Esophagus squamous epithelium (tissue), 4 donors: ENCODE measurements around the gene TEC.

Experiments used
- CTCF ChIP-seq, 6 experiments: fragments of 450-650 bp in 4 of 6; fragments of 200-600 bp in 2 of 6; sonication (generic) in 2 of 6; IDR thresholded peaks; one replicate each; pipeline ENCODE4 v1.5.1; 2016 to 2019; ENCODE audit warnings: antibody characterized with exemption in 6 of 6, mild to moderate bottlenecking in 4 of 6, moderate library complexity in 4 of 6
- POLR2A ChIP-seq, 4 donors: fragments of 450-650 bp; IDR thresholded peaks; one replicate each; pipeline ENCODE4 v1.6.1; 2017; ENCODE audit warnings: antibody characterized with exemption in 4 of 4, mild to moderate bottlenecking in 4 of 4, moderate library complexity in 3 of 4

- TF ChIP-seq CTCF (IDR thresholded peaks at IDR 0.05) (no peak), POLR2A (IDR thresholded peaks at IDR 0.05) (no peak)
Measured at GRCh38 chr4:48100256-48100655, 169.4 kb downstream of the TEC start.
